ENCODE results near the gene SLC22A23.

- TF ChIP-seq CTCF (IDR thresholded peaks at IDR 0.05; ENCODE audit: low read length) (no peak), EZH2 (optimal IDR thresholded peaks at IDR 0.05; ENCODE audit: low read depth, low read length) (no peak), EZH2phosphoT487 (IDR thresholded peaks at IDR 0.05; ENCODE audit: low read length) (no peak)
Measured at GRCh38 chr6:3277251-3277650, 179.6 kb downstream of the SLC22A23 start.

All from MM.1S (cell line).